HT-29 (cell line): ENCODE measurements around the gene SLC24A4. TPM values are rescaled to one million over a fixed set of nuclear protein-coding genes. Genes with fewer than 3 reads are reported as not detected.
A peak's percentile ranks its signal among the peaks of the same experiment; 100 is the strongest.

Experiments used
- DNase-seq: peaks from one replicate; pipeline ENCODE4 v3.0.0-alpha.2; 2015; ENCODE audit warnings: low spot score
- total RNA-seq: library from RNA; depleted of rRNA; stranded (reverse); fragments of >200 nt; shearing (Covaris generic); gene quantifications from 2 replicates; pipeline ENCODE4 v1.2.3, GENCODE V29; 2014

The SLC24A4 gene
- total RNA-seq, 1 experiment from 2014 or later, result not detected

DNA sequence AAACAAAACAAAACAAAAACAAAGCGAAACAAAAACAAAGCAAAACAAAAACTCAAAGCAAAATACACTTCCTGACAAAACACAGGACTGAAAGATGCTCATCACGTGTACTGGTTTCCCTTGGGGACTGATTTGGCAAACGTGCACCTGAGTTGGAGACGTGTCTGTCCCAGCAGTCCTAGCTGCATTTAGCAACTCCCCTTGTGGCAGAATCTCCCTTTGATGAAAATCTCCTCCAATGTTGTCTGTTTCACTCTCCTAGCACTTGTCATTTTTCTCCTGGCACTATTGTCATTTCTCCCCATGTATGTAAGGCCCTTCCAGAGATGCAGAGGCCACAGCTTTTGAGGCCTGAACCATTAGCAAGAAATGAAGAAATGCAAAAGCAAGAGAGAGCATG lies 6.8 kb upstream of the SLC24A4 start:
- DNase-seq, result no peak

GRCh38 chr14:92316937-92317336 lies 6.0 kb upstream of the SLC24A4 start:
- DNase-seq, result peak; percentile 23

DNA sequence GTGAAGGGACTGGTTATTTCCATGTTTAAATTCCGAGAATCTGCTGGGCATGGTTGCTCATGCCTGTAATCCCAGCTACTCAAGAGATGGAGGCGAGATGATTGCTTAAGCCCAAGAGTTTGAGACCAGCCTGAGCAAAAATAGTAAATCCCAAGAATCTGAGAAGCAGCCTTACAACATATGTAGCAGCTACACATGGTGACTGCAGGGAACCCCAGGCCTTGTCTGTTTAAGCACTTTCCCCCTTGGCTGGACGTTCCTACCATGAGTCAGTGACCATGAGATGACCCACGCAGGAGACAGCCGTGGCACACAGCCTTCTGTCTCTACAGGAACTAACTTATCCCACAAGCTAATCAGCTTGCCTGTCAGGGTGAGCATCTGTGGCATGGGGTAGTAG lies 5.5 kb upstream of the SLC24A4 start:
- no peak for DNase-seq

DNA sequence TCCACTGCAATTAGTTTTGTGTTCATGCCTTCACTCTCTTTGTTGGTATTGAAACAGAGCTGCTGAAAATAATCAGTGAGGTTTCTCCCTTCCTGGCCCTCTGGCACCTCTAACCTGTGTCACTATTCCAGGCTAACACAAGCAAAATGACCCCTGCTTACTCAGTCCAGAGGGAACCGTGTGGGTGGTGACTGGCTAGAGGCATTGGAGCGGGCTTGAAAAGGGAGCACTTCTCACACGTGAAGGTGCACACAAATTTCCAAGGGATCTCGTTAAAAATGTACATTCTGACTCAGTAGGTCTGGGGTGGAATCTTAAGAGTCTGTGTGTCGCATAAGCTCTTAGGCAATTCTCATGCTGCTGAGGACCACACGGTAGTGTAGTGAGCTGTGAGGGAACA lies 1.3 kb upstream of the SLC24A4 start:
- no peak for DNase-seq

GRCh38 chr14:92322516-92322915 lies 449 bp upstream of the SLC24A4 start:
- no peak for DNase-seq

DNA sequence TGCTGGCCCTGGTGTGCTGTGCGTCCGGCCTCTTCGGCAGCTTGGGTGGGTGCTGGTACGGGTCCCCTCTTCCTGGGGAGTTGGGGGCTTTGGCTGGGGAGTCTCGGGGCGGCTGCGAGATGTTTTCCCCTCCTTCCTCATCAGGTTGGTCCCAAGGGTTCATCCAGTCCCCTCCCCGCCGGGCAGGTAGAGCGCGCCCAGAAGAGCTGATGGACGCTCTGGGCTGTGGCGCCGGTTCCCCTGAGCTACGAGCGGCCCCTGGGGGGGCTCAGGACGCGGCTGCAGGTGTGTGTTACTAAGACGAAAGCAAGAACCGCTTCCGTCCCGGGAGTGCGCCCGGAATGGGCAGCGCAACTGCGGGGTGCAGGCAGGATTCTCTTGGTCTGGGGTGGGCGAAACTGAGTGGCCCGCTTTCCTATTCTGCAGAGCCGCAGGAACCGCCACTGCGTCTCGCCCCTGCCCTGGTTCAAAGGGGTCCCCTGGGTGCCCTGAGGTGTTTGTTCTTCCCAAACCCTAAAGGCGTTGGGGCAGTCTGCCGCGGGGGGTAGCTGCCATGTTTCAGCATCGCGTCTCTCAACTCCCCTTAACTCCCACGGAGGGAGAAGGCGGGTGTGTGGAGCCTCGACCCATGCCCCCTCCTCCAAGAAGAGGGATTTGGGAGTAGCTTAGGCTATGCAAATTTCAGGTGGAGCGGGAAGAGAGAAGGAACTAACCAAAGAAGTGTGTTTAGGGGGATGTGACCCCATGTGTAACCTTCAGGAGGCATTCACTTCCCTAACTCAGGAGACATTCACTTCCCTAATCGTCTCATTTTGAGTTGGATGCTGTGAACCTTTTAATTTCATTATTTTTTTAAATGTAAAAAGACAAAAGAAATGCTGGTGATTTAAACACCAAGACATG lies 1.2 kb downstream of the SLC24A4 start:
- no peak for DNase-seq

GRCh38 chr14:92325835-92326234 lies 2.9 kb downstream of the SLC24A4 start:
- no peak for DNase-seq

DNA sequence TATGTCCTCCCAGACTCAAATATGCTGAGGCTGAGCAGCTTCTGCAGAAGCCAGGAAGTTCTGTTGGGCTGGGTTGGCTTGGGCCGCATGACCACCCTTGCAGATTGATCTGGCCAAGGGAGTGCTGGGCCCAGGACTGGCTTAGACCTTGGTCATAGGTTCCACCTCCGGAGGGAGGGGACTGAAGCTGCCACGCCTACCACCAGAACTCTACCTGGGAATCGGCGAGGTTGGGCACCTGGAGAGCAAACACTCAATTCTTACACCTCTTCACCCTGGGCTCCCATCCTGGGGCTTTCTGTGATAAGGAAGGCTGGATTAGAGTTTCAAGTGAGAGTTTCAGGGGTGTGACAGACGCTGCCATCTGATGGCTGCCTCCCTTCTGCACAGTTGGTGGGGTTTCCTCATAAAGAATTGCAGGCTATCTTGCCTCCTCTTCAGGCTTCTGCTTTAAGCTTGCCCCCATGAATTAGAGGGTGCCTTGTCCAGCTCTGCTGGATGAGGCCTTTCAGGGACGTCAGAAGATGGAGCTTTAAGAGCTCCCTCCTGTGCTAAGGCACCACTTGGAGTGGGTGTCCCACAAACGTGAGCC lies 5.8 kb downstream of the SLC24A4 start:
- no peak for DNase-seq

DNA sequence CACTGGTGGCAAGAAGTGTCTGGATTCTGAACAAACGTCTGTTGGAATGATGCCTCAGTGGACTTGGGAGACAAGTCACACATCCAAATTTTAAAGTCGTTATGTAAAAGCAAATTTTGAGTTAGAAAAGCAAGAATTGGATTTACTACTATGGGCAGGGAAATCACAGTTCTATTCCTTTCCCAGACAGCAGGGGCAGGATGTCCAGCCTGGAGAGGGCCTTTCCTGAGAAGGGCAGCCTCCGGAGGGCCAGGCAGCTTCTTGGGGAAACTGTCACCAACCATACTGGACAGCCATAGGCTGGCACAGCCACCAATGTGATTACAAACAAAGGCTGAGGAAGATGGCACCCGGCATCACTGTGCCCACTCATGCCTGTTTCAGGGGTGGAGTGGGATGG lies 11.1 kb downstream of the SLC24A4 start:
- no peak for DNase-seq

GRCh38 chr14:92336363-92336762 lies 13.4 kb downstream of the SLC24A4 start:
- DNase-seq, result no peak

- DNase-seq, result no peak
Observed at GRCh38 chr14:92339426-92339825, 16.5 kb downstream of the SLC24A4 start.

DNA sequence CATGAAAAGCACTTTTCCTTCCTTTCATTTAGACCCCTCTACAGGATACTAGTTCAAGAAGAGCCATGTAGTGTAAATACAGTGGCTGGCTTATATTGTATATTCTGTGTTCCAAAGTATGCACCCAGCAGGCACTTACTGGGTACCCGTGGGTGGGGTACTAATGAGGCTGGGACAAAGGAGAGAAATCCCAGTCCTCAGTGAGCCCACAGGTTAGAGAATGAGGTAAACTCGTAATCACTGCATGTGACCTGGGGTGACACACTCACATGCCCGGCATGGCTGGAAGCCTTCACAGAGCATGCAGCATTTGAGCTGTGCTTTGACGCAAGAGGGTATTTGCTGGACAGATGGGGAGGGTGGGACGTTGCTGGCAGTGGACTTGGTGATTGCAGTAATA lies 17.1 kb downstream of the SLC24A4 start:
- no peak for DNase-seq

DNA sequence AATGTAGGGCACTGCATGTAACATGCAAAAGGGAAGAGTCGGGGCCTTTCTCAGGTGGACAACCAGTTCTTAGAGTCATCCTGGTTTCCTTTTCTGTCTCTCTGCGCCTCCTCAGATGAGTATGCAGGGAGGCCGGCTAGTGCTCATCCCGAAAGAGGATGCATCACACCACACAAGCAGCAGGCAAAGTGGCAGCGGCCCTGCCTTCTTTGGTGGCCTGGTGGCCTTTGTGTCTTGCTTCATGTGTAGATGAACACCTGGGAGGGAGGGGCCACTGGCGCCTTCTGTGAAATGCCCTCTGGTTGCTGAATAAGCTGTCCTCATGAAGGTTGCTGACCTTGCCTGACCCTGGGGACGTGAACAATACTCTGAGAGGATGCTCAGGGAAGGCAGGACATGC lies 18.0 kb downstream of the SLC24A4 start:
- no peak for DNase-seq

GRCh38 chr14:92341791-92342190 lies 18.8 kb downstream of the SLC24A4 start:
- DNase-seq, result no peak

DNA sequence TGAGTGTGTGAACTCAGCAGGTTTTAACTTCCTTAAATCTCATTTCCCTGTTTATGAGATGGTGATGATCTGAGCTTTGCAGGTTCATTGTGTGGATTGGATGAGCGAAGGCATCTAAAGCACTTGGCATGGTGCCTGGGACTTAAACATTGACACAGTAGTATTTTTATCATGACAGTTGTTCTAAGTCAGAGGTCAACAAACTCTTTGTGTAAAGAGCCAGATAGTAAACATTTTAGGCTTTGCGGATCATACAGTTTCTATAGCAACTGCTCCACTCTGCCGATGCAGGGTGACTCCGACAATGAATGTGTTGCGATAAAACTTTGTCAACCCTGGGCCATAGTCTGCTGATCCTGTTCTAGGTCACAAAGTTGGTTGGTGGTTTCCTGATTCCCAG lies 25.2 kb downstream of the SLC24A4 start:
- peak; percentile 62 for DNase-seq

DNA sequence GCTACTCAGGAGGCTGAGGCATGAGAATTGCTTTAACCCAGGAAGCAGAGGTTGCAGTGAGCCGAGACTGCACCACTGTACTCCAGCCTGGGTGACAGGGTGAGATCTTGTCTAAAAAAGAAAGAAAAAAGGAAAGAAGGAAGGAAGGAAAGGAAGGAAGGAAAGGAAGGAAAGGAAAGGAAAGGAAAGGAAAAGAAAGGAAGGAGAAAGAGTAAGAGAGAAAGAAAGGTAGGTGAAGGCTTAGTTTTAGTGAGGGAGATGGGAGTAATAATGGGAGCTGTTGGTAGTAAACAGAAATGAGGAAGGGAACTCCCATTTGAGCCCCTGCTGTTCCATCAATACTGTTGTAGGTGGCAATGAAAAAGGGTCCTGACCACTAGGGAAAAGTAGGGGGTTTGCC lies 28.8 kb downstream of the SLC24A4 start:
- no peak for DNase-seq

DNA sequence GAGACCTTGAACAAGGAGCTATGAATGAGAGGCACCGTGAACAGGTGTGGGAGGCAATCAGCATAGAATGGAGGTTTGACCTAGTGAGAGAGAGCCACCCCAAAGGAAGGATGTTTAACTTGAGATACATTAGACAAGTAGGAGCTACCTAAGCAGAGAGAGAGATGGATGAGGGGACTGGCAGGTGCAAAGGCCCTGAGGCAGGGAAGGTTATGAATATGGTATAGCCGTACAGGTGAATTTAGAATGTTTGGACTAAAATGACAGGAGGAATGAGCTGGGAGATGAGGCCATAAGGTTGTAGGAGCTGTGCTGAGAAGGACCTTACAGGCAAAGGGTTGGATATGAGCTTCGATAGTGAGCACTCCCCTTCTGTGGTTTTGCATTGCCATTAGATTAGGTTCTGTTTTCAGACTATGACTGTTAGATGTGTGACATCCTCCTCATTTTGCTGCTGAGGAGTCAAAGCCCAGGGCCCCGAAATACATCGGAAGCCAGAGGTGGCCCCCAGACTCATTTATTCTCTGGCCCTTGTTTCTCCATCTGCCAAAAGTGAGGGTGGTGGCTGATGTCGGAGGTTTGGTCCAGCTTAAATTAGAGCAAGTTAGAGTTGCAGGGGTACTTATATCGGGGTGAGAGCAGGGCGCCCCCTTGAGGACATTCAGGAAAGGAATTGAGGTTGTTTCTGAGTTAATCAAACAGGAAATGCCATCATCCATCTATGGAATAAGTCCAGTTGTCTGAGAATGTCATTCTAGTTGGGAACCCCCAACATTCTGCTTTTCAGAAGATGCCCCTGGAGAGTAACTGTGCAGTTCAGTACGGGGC lies 29.4 kb downstream of the SLC24A4 start:
- peak; percentile 23 for DNase-seq

GRCh38 chr14:92353447-92353846 lies 30.5 kb downstream of the SLC24A4 start:
- no peak for DNase-seq

DNA sequence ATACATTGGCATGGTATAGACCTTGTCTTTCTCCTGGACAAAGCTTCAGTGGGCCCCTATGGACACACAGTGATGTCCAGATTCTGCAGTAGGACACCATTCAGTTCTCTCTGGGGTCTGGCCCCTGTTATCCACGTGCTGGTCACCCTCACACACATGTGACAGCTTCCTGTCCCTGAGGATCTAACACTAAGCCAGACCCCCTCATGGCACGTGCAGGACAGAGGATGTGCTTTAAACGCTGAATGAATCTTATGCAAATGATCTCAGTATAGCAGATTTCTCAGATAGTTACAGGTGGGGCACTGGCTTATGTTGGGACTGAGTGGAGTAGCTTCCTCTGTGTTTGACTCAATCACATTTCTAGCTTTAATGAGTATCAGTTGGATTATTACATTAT lies 33.7 kb downstream of the SLC24A4 start:
- no peak for DNase-seq

DNA sequence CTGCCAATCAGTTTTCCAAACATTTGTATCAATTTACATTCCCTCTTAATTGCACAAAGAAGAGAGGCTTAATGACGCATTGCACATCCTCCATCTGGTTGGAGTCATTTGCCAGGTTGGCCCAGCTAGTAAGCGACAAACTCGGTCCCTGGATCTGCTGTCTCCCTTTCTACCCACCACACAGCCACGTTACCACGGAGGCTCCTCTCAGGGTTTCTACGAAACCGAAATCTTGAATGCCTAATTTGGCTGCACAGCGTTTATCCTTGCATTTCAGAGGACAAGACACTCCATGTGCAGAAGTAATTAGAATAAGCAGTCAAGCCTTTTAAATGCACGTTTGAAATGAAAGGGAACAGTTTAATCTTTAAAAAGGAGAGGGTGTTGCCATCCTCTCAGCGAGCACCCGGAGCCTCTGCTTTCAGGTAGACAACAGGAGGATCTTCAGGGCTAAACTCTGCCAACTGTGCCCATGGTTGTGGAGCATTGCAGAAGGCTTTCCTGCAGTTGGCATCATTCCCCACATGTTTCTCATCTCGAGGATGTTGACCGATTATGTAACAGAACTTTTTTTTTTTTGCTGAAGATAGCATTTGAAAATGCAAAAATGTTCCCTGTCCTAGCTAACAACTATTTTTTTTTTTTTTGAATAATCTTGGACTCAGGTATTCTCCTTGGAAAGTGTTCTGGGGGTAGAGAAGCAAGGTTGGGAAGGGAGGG lies 37.8 kb downstream of the SLC24A4 start:
- no peak for DNase-seq

- no peak for DNase-seq
Observed at GRCh38 chr14:92362781-92363235, 39.8 kb downstream of the SLC24A4 start.

GRCh38 chr14:92366237-92366636 lies 43.3 kb downstream of the SLC24A4 start:
- DNase-seq, result no peak
